IMR-90 (cell line): Measurements from ENCODE around the gene TNRC6C. TPM values are rescaled to one million over a fixed set of nuclear protein-coding genes. Genes with fewer than 3 reads are reported as not detected.

Experiments used
- ATAC-seq: fragments of 200-7000 bp; cut with Tn5 transposase; 2 replicates; pipeline ENCODE4 v1.9.1; 2020; ENCODE audit warnings: low read depth, mild to moderate bottlenecking, moderate library complexity
- BruUV-seq: library from RNA; stranded (reverse); fragments of 400-500 nt; replicated peaks from 2 replicates; lab custom pipeline; 2021; lab: Mats Ljungman, UMichigan
- CTCF ChIA-PET: fragments of 300-600 bp; formaldehyde crosslinking; extraction: SDS; loops from one replicate; lab custom pipeline; 2021; ENCODE audit warnings: antibody characterized with exemption; lab: Yijun Ruan, JAX
- POLR2A ChIA-PET: fragments of 300-600 bp; sonication (Branson Sonifier 250); formaldehyde crosslinking; loops from one replicate; lab custom pipeline; 2022; ENCODE audit warnings: antibody characterized with exemption; ENCODE audit not compliant: unreplicated experiment; lab: Charles Lee
- DNase-seq: peaks from one replicate; pipeline ENCODE4 v3.0.0; 2013
- H2AFZ ChIP-seq: replicated peaks from 2 replicates; pipeline ENCODE3; 2013; ENCODE audit warnings: low read length, mild to moderate bottlenecking; ENCODE audit not compliant: poor library complexity
- H2AK5ac ChIP-seq: 2 replicates; pipeline ENCODE4 v1.6.1; 2013; ENCODE audit warnings: low read depth, low read length, inconsistent platforms
- H2AK9ac ChIP-seq: replicated peaks from 2 replicates; pipeline ENCODE3; 2013; ENCODE audit warnings: mild to moderate bottlenecking, low read depth, low read length, moderate library complexity; ENCODE audit not compliant: poor library complexity
- H2BK120ac ChIP-seq: 2 replicates; pipeline ENCODE4 v1.6.1; 2013; ENCODE audit warnings: low read depth, low read length, inconsistent platforms
- H2BK15ac ChIP-seq: 3 replicates; pipeline ENCODE4 v1.6.1; 2013; ENCODE audit warnings: low read depth, low read length, inconsistent platforms
- H2BK20ac ChIP-seq: 2 replicates; pipeline ENCODE4 v1.6.1; 2013; ENCODE audit warnings: low read depth, mild to moderate bottlenecking, inconsistent platforms, low read length, moderate library complexity
- H2BK5ac ChIP-seq: 2 replicates; pipeline ENCODE4 v1.6.1; 2013; ENCODE audit warnings: mild to moderate bottlenecking, low read depth, low read length, inconsistent platforms; ENCODE audit not compliant: poor library complexity, severe bottlenecking
- H3K14ac ChIP-seq: replicated peaks from 2 replicates; pipeline ENCODE4 v1.6.1; 2013; ENCODE audit warnings: low read depth, low read length, inconsistent platforms
- H3K18ac ChIP-seq: 2 replicates; pipeline ENCODE4 v1.6.1; 2013; ENCODE audit warnings: low read depth, low read length, control low read depth
- H3K23ac ChIP-seq: 2 replicates; pipeline ENCODE4 v1.6.1; 2013; ENCODE audit warnings: low read depth, low read length, inconsistent platforms
- H3K27ac ChIP-seq: 2 replicates; pipeline ENCODE4 v1.5.1; 2013; ENCODE audit warnings: mild to moderate bottlenecking, control low read depth, low read length; ENCODE audit not compliant: insufficient read depth
- H3K27me3 ChIP-seq: 2 replicates; pipeline ENCODE4 v1.6.1; 2013; ENCODE audit warnings: low read length; ENCODE audit not compliant: control insufficient read depth, insufficient read depth
- H3K36me3 ChIP-seq: 2 replicates; pipeline ENCODE4 v1.6.1; 2013; ENCODE audit warnings: low read length, mixed read lengths; ENCODE audit not compliant: control insufficient read depth, insufficient read depth
- H3K4ac ChIP-seq: 2 replicates; pipeline ENCODE4 v1.6.1; 2013; ENCODE audit warnings: low read depth, low read length, inconsistent platforms
- H3K4me1 ChIP-seq: 2 replicates; pipeline ENCODE4 v1.6.1; 2013; ENCODE audit warnings: low read length, mixed read lengths; ENCODE audit not compliant: control insufficient read depth, insufficient read depth
- H3K4me2 ChIP-seq: 2 replicates; pipeline ENCODE4 v1.6.1; 2013; ENCODE audit warnings: low read depth, mild to moderate bottlenecking, control low read depth, low read length, moderate library complexity
- H3K4me3 ChIP-seq: 2 replicates; pipeline ENCODE4 v1.5.1; 2013; ENCODE audit warnings: low read depth, mild to moderate bottlenecking, control low read depth, low read length, moderate library complexity; ENCODE audit not compliant: insufficient read depth
- H3K56ac ChIP-seq: 2 replicates; pipeline ENCODE4 v1.6.1; 2013; ENCODE audit warnings: low read length, inconsistent platforms; ENCODE audit not compliant: insufficient read depth; ENCODE audit errors: extremely low read depth
- H3K79me1 ChIP-seq, 2 experiments: 2 replicates each; pipeline ENCODE4 v1.6.1; 2013; ENCODE audit warnings: low read length in 2 of 2, inconsistent platforms in 1 of 2, low read depth in 1 of 2
- H3K9ac ChIP-seq: 2 replicates; pipeline ENCODE4 v1.6.1; 2013; ENCODE audit warnings: low read depth, low read length, control low read depth
- H3K9me1 ChIP-seq: 2 replicates; pipeline ENCODE4 v1.6.1; 2013; ENCODE audit warnings: low read length, inconsistent platforms; ENCODE audit not compliant: insufficient read depth
- H3K9me3 ChIP-seq: 2 replicates; pipeline ENCODE4 v1.6.1; 2013; ENCODE audit warnings: low read length; ENCODE audit not compliant: control insufficient read depth, insufficient read depth
- H4K20me1 ChIP-seq: 2 replicates; pipeline ENCODE4 v1.6.1; 2013; ENCODE audit warnings: low read length, inconsistent platforms; ENCODE audit not compliant: insufficient read depth
- H4K5ac ChIP-seq: 2 replicates; pipeline ENCODE4 v1.6.1; 2013; ENCODE audit warnings: mild to moderate bottlenecking, low read depth, low read length, control low read depth
- H4K8ac ChIP-seq, 2 experiments: 2 replicates each; pipeline ENCODE4 v1.6.1; 2013; ENCODE audit warnings: low read depth in 2 of 2, low read length in 2 of 2, control low read depth in 1 of 2, inconsistent platforms in 1 of 2
- H4K91ac ChIP-seq: 2 replicates; pipeline ENCODE4 v1.6.1; 2013; ENCODE audit warnings: low read depth, low read length, inconsistent platforms; ENCODE audit not compliant: insufficient read depth
- CHD1 ChIP-seq: IDR thresholded peaks from 2 replicates; pipeline ENCODE4 v1.6.1; 2012; ENCODE audit warnings: low read depth, low read length, improper control_type of control experiment
- MAFK ChIP-seq: IDR thresholded peaks from 2 replicates; pipeline ENCODE4 v1.6.1; 2012; ENCODE audit warnings: low read depth, low read length, improper control_type of control experiment
- WGBS, 2 experiments: methylation state at CpG; one replicate each; pipeline versions ENCODE4 v1.1.5 to v1.1.7; 2013; ENCODE audit warnings: missing lambda C conversion rate in 2 of 2; ENCODE audit not compliant: insufficient read length in 1 of 2; ENCODE audit errors: extremely low coverage in 2 of 2; 5-methylcytosine and 5-hydroxymethylcytosine counted together
- dilution Hi-C: fragments of 300-500 bp; cut with HindIII; formaldehyde crosslinking; loops from one replicate; pipeline ENCODE4 v1.14.3; 2018; ENCODE audit warnings: low sequenced_read_pairs; ENCODE audit not compliant: unreplicated experiment
- in situ Hi-C: fragments of 300-500 bp; cut with MboI; formaldehyde crosslinking; loops from 3 replicates; pipeline ENCODE4 v1.14.3; 2019; ENCODE audit warnings: low sequenced_read_pairs, inconsistent platforms, mixed read lengths
- intact Hi-C: fragments of 100-400 bp; cut with micrococcal nuclease; formaldehyde crosslinking; loops from 2 replicates; pipeline ENCODE4 v1.10.0; 2022
- polyA plus RNA-seq, 3 experiments: library from polyadenylated mRNA; depleted of rRNA; stranded (reverse); fragments of >200 nt; gene quantifications; 2 replicates each; pipeline ENCODE4 v1.2.3, GENCODE V29; 2012; ENCODE audit warnings: low replicate concordance in 1 of 3
- total RNA-seq: library from RNA; depleted of rRNA; stranded (reverse); fragments of >200 nt; gene quantifications from 2 replicates; pipeline ENCODE4 v1.2.3, GENCODE V29; 2012
- TF ChIP-seq, protein P1 (sequence below): fragments of 150-350 bp; IDR thresholded peaks from 2 replicates; pipeline ENCODE4 v1.6.1; 2017; ENCODE audit warnings: mild to moderate bottlenecking, antibody characterized with exemption, low read length, low read depth
- TF ChIP-seq, protein P2 (sequence below): conservative IDR thresholded peaks from 2 replicates; pipeline ENCODE4 v1.5.1; 2012; ENCODE audit warnings: mild to moderate bottlenecking, low read depth, low read length, improper control_type of control experiment

The TNRC6C gene
- total and polyA plus RNA-seq, 2 of the 4 experiments (the other 2 are of a cell fraction), result 1.6 to 2.7 TPM

DNA sequence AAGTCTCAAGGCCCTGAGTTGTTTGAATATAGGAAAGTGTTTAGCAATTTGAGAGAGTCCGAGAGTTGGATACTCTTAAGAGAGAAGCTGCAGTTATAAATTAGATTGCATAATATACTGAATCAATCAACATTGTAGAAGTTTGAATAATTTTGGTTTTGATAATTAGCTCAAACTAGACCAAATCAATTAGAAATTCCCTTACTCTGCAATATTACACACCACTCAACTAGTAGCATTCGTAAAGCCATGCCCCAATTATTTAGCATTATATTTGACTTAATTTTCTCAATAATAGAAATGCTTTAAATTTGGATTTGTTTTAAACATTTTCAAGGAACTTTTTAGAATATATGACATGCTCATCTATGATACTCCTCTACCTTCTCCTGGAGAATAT, 49.1 kb downstream of the TNRC6C start:
- Histone ChIP-seq H3K9me3 (no peaks in the 10 kb centered on the region), H2BK5ac (no peak overlapping the region), H3K36me3 (peaks cover 2% of the 10 kb centered on the region; the same call in 1 of the 2 replicates), H3K4me3 (no peak overlapping the region), H4K5ac (no peak overlapping the region), H3K9ac (no peak overlapping the region), H2BK15ac (no peak overlapping the region), H4K20me1 (no peaks in the 10 kb centered on the region), H3K23ac (no peak overlapping the region), H3K4me2 (no peak overlapping the region), H3K27me3 (no peaks in the 10 kb centered on the region), H3K4me1 (no peaks in the 10 kb centered on the region), H4K8ac (no peak overlapping the region), H3K9me1 (no peaks in the 10 kb centered on the region; the same call in 1 of the 2 replicates), H3K79me1 (peaks cover 8% of the 10 kb centered on the region in 2 experiments; a peak in 2 of 4 replicates), H3K4ac (no peak overlapping the region), H2AK9ac (no peak overlapping the region), H2AK5ac (no peak overlapping the region), H3K18ac (no peak overlapping the region), H2BK120ac (no peak overlapping the region), H2BK20ac (no peak overlapping the region), H3K56ac (no peak overlapping the region), H2AFZ (no peak overlapping the region), H4K91ac (no peak overlapping the region), H3K14ac (no peak overlapping the region), H3K27ac (no peak overlapping the region)
- dilution Hi-C loops, result no loop called here
- ChIA-PET POLR2A (no interaction called here), CTCF (no interaction called here)
- no peak for DNase-seq
- no CpG with 5 or more reads among the region's 2 CpGs for WGBS, 2 experiments
- TF ChIP-seq, protein P1, sequence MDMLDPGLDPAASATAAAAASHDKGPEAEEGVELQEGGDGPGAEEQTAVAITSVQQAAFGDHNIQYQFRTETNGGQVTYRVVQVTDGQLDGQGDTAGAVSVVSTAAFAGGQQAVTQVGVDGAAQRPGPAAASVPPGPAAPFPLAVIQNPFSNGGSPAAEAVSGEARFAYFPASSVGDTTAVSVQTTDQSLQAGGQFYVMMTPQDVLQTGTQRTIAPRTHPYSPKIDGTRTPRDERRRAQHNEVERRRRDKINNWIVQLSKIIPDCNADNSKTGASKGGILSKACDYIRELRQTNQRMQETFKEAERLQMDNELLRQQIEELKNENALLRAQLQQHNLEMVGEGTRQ, result no peak
- TF ChIP-seq, protein P2, sequence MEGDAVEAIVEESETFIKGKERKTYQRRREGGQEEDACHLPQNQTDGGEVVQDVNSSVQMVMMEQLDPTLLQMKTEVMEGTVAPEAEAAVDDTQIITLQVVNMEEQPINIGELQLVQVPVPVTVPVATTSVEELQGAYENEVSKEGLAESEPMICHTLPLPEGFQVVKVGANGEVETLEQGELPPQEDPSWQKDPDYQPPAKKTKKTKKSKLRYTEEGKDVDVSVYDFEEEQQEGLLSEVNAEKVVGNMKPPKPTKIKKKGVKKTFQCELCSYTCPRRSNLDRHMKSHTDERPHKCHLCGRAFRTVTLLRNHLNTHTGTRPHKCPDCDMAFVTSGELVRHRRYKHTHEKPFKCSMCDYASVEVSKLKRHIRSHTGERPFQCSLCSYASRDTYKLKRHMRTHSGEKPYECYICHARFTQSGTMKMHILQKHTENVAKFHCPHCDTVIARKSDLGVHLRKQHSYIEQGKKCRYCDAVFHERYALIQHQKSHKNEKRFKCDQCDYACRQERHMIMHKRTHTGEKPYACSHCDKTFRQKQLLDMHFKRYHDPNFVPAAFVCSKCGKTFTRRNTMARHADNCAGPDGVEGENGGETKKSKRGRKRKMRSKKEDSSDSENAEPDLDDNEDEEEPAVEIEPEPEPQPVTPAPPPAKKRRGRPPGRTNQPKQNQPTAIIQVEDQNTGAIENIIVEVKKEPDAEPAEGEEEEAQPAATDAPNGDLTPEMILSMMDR, result no peak
- TF ChIP-seq MAFK (peak; percentile 65), CHD1 (no peak)
- intact Hi-C loops, result no loop called here
- ATAC-seq, result no peak
- BruUV-seq, result no TSS peak
- in situ Hi-C loops, result no loop called here
